Effector CD8-positive, alpha-beta T cell (primary cell): Measurements from ENCODE around the gene KBTBD13.
A peak's percentile ranks its signal among the peaks of the same experiment; 100 is the strongest.
"Not testable (repeated sequence)": the region's sequence is repeated elsewhere in the genome, so short reads cannot be mapped to it uniquely, and the experiment has no call there.

Experiments
- DNase-seq: peaks from one replicate; lab custom pipeline; 2025; lab: John Stamatoyannopoulos, UW

The KBTBD13 gene

GRCh38 chr15:65088643-65089021 lies 12.1 kb downstream of the KBTBD13 start:
- no peak for DNase-seq

- no peak for DNase-seq
Measured at GRCh38 chr15:65089206-65089824, 12.8 kb downstream of the KBTBD13 start.

- no peak for DNase-seq
Measured at GRCh38 chr15:65091946-65092770, 15.6 kb downstream of the KBTBD13 start.

GRCh38 chr15:65092911-65093792 lies 16.6 kb downstream of the KBTBD13 start:
- no peak for DNase-seq

- not testable (repeated sequence) for DNase-seq
Measured at GRCh38 chr15:65093793-65094170, 17.2 kb downstream of the KBTBD13 start.

GRCh38 chr15:65094294-65094995 lies 17.9 kb downstream of the KBTBD13 start:
- DNase-seq, result no peak

- DNase-seq, result no peak
Measured at GRCh38 chr15:65095011-65095746, 18.6 kb downstream of the KBTBD13 start.

- no peak for DNase-seq
Measured at GRCh38 chr15:65095747-65096104, 19.2 kb downstream of the KBTBD13 start.

- DNase-seq, result no peak
Measured at GRCh38 chr15:65096481-65097385, 20.2 kb downstream of the KBTBD13 start.

- no peak for DNase-seq
Measured at GRCh38 chr15:65097651-65098263, 21.2 kb downstream of the KBTBD13 start.

GRCh38 chr15:65099336-65099735 lies 22.8 kb downstream of the KBTBD13 start:
- DNase-seq, result no peak

GRCh38 chr15:65099801-65100200 lies 23.3 kb downstream of the KBTBD13 start:
- not testable (repeated sequence) for DNase-seq

GRCh38 chr15:65100442-65100841 lies 23.9 kb downstream of the KBTBD13 start:
- DNase-seq, result no peak

GRCh38 chr15:65101411-65101890 lies 24.9 kb downstream of the KBTBD13 start:
- DNase-seq, result peak; percentile 10

- no peak for DNase-seq
Measured at GRCh38 chr15:65101891-65102708, 25.6 kb downstream of the KBTBD13 start.

GRCh38 chr15:65102912-65103311 lies 26.4 kb downstream of the KBTBD13 start:
- no peak for DNase-seq

GRCh38 chr15:65105038-65105437 lies 28.5 kb downstream of the KBTBD13 start:
- no peak for DNase-seq

- DNase-seq, result no peak
Measured at GRCh38 chr15:65106011-65106590, 29.6 kb downstream of the KBTBD13 start.
